BLaER1 treated with 17β-estradiol and CSF1 and Interleukin-3, amounts not matched to agents 10 nM and 100 nM (cell line): ENCODE measurements around the gene CD177.

Experiments
- H3K27ac ChIP-seq, 11 experiments: shearing (Covaris generic); formaldehyde crosslinking; 2 replicates each; pipeline ENCODE4 v1.8.1; 2022
- H3K27me3 ChIP-seq, 11 experiments: shearing (Covaris generic); formaldehyde crosslinking; 2 replicates each; pipeline ENCODE4 v1.8.1; 2022
- H3K36me3 ChIP-seq, 11 experiments: shearing (Covaris generic); formaldehyde crosslinking; 2 replicates each; pipeline ENCODE4 v1.8.1; 2022
- H3K4me1 ChIP-seq, 10 experiments: shearing (Covaris generic); formaldehyde crosslinking; 2 replicates each; pipeline ENCODE4 v1.8.1; 2022
- H3K4me2 ChIP-seq, 11 experiments: shearing (Covaris generic); formaldehyde crosslinking; 2 replicates each; pipeline ENCODE4 v1.8.1; 2022
- H3K4me3 ChIP-seq, 10 experiments: shearing (Covaris generic); formaldehyde crosslinking; 2 replicates each; pipeline ENCODE4 v1.8.1; 2022
- H3K9ac ChIP-seq, 11 experiments: shearing (Covaris generic); formaldehyde crosslinking; 2 replicates each; pipeline ENCODE4 v1.8.1; 2022
- H3K9me3 ChIP-seq, 11 experiments: shearing (Covaris generic); formaldehyde crosslinking; replicated peaks in 1 of 11; 2 replicates each; pipeline ENCODE4 v1.8.1; 2022
- H4K20me1 ChIP-seq, 11 experiments: shearing (Covaris generic); formaldehyde crosslinking; 2 replicates each; pipeline ENCODE4 v1.8.1; 2022
- Cebpa-rat ChIP-seq, 11 experiments: shearing (Covaris generic); IDR thresholded peaks; 2 replicates each; pipeline ENCODE4 v1.8.1; 2022

The CD177 gene, protein sequence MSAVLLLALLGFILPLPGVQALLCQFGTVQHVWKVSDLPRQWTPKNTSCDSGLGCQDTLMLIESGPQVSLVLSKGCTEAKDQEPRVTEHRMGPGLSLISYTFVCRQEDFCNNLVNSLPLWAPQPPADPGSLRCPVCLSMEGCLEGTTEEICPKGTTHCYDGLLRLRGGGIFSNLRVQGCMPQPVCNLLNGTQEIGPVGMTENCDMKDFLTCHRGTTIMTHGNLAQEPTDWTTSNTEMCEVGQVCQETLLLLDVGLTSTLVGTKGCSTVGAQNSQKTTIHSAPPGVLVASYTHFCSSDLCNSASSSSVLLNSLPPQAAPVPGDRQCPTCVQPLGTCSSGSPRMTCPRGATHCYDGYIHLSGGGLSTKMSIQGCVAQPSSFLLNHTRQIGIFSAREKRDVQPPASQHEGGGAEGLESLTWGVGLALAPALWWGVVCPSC

DNA sequence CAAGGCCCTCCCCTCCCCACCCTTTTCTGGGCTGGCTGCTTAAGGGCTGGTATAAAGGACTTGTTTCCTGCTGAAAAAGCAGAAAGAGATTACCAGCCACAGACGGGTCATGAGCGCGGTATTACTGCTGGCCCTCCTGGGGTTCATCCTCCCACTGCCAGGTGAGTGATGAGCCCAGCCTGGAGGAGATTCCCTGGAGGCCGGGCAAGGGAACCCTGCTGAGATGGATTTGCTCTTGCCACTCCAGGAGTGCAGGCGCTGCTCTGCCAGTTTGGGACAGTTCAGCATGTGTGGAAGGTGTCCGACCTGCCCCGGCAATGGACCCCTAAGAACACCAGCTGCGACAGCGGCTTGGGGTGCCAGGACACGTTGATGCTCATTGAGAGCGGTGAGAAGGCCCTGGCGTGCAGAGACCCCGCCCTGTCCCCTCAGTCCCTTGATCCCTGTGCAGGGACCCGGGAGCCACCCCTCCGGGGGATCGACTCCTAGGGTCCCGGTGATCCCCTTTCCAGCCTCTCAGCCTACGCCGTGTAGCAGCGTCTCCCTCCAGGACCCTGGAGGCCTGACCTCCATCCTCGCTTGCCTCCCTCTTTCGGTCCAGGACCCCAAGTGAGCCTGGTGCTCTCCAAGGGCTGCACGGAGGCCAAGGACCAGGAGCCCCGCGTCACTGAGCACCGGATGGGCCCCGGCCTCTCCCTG, at the start of gene CD177:
Gene CD177 (plus strand): TSS at position 81 of the 699 bp plus-strand sequence. CDS start 29 bp downstream, at position 110.
- H3K9me3 ChIP-seq = no peaks in the 10 kb centered on the region
- H3K9ac ChIP-seq = no peak within 1 kb of the TSS
- peaks cover 0 to 10% (median 0%) of the 10 kb centered on the region in 10 experiments; a peak in 5 of 20 replicates for H3K4me1 ChIP-seq
- no peak within 1 kb of the TSS for H3K4me2 ChIP-seq
- no peaks in the 10 kb centered on the region for H3K36me3 ChIP-seq
- no peak within 1 kb of the TSS for H3K4me3 ChIP-seq
- no peaks in the 10 kb centered on the region for H4K20me1 ChIP-seq
- H3K27ac ChIP-seq = no peak within 1 kb of the TSS
- no peak for TF ChIP-seq Cebpa-rat (IDR thresholded peaks at IDR 0.05)
- H3K27me3 ChIP-seq = no peaks in the 10 kb centered on the region

DNA sequence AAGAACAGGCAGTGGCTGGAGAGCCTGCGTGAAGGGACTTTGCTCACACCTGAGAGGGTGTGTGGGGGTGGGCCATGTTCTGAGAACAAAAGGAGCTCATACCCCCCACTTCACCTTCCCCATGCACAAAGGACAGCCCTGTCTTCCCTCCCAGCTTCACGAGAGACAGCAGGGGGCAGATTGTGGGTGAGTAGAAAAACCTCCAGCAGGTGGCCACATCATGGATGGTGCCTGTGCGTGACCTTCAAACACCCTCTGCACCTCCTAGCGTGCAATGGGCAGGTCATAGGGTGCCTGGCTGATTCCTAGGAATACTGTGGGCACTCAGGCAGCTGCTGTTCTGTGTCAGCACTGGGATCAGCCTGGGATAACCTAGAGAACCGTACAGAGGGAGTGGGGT, 47.8 kb upstream of the CD177 start:
- no peak overlapping the region for H3K4me3 ChIP-seq
- H3K4me1 ChIP-seq = peaks cover 0 to 28% (median 17%) of the 10 kb centered on the region in 10 experiments; a peak in 12 of 20 replicates
- TF ChIP-seq Cebpa-rat (IDR thresholded peaks at IDR 0.05) = no peak
- H3K9ac ChIP-seq = no peak overlapping the region
- H3K36me3 ChIP-seq = no peaks in the 10 kb centered on the region
- no peaks in the 10 kb centered on the region for H3K27me3 ChIP-seq
- peak overlapping the region in 3 of 11 experiments; percentile 8 to 32 (median 13); a peak in 2 of 22 replicates for H3K4me2 ChIP-seq
- H3K9me3 ChIP-seq = peaks cover 0 to 15% (median 0%) of the 10 kb centered on the region in 11 experiments; a peak in 6 of 22 replicates
- no peaks in the 10 kb centered on the region for H4K20me1 ChIP-seq
- H3K27ac ChIP-seq = no peak overlapping the region

DNA sequence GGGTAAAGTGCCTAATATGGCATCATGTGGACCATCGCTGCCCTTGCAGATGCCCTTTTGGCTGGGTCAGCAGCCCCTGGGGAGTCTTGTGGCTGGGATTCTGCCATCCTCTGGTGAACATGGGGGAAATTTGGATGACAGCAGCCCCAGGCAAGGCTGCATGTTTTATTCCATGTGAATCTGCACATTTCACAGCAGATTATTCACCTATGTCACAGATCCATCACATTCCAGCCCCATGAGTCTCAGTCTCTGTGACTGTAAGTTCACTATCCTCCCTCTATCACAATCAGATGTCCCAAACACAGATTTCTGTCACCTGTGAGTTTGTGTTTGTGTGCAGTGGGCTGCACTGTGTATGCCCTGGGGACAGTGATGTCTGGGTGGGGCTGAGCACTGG, 47.4 kb upstream of the CD177 start:
- no peak for TF ChIP-seq Cebpa-rat (IDR thresholded peaks at IDR 0.05)
- Histone ChIP-seq H3K36me3 (no peaks in the 10 kb centered on the region), H3K4me3 (no peak overlapping the region), H3K27me3 (no peaks in the 10 kb centered on the region), H3K4me1 (peaks cover 0 to 28% (median 17%) of the 10 kb centered on the region in 10 experiments; a peak in 12 of 20 replicates), H4K20me1 (no peaks in the 10 kb centered on the region), H3K4me2 (peak overlapping the region in 6 of 11 experiments; percentile 8 to 32 (median 17); a peak in 9 of 22 replicates), H3K9ac (no peak overlapping the region), H3K9me3 (peaks cover 0 to 15% (median 0%) of the 10 kb centered on the region in 11 experiments; a peak in 6 of 22 replicates), H3K27ac (no peak overlapping the region)

DNA sequence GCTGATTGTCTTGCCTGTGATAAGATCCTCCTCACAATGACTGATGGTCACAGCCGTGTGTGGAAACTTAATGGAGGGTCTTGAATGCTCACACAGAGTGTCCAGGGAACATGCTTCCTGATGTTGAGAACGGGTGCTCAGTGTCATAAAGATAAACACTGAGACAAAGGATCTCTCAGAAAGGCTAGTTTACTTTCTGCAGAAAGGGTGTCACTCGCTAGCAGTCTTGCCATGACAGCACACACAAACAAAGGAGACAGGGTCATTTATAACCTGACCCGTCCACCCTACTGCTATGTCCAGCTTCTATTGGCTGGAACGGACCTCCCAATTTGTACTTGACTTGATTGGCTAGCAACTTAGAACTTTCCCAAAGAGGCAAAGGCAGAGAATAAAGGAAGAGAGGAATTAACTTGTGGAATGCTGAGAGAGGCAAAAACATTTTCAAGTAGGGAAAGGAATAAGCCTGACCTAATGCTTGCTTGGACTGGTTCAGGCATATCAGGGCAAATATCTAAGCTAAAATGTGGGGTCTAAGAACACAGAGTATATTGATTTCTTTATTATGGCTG, 45.2 kb upstream of the CD177 start:
- Histone ChIP-seq H3K4me2 (no peak overlapping the region), H4K20me1 (no peaks in the 10 kb centered on the region), H3K9ac (no peak overlapping the region), H3K27ac (no peak overlapping the region), H3K36me3 (no peaks in the 10 kb centered on the region), H3K4me1 (peaks cover 0 to 28% (median 17%) of the 10 kb centered on the region in 10 experiments; a peak in 12 of 20 replicates), H3K4me3 (no peak overlapping the region), H3K27me3 (no peaks in the 10 kb centered on the region), H3K9me3 (peaks cover 0 to 15% (median 0%) of the 10 kb centered on the region in 11 experiments; a peak in 6 of 22 replicates)
- TF ChIP-seq Cebpa-rat (IDR thresholded peaks at IDR 0.05) = no peak

DNA sequence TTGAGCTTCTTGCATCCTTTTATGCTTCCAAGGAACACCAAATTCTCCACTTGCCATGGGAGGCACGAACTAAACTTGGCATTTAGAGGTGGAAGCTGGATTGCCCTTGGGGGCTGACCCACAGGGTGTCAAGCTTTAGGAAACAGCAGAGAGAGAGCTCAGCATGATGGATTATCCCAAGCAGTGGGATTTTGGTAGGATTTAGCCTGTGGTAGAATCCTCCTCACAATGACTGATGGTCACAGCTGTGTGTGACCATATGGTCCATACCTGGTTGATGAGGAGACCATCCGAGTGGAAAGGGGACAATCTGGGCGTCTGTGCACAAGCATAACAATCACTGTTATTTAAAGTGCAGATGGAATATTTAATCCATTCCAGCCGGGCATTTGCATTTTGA, 44.0 kb upstream of the CD177 start:
- peaks cover 0 to 20% (median 0%) of the 10 kb centered on the region in 11 experiments; a peak in 7 of 22 replicates for H3K9me3 ChIP-seq
- no peaks in the 10 kb centered on the region for H3K27me3 ChIP-seq
- H3K9ac ChIP-seq = no peak overlapping the region
- H3K4me1 ChIP-seq = peaks cover 0 to 24% (median 14%) of the 10 kb centered on the region in 10 experiments; a peak in 12 of 20 replicates
- H3K36me3 ChIP-seq = no peaks in the 10 kb centered on the region
- TF ChIP-seq Cebpa-rat (IDR thresholded peaks at IDR 0.05) = no peak
- no peaks in the 10 kb centered on the region for H4K20me1 ChIP-seq
- no peak overlapping the region for H3K4me3 ChIP-seq
- no peak overlapping the region for H3K27ac ChIP-seq
- H3K4me2 ChIP-seq = no peak overlapping the region

DNA sequence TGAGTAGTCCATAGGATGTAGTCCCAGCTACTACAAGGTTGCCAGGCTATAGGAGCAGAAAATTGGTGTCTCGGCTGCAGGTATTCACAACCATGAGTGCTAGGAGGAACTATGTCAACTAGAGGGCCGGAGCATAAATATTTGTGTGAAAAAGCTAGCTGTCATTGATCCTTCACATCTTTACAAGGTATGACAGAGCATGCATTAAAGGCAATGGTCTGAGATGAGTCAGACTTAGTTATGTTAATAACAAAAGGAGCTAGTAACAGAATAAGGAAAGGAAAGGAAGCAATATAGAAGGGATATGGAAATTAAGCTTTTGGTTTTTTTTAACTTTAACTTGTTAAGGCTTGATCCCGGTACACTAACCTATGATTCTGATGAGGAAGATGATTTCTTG, 43.3 kb upstream of the CD177 start:
- TF ChIP-seq Cebpa-rat (IDR thresholded peaks at IDR 0.05) = no peak
- Histone ChIP-seq H4K20me1 (no peaks in the 10 kb centered on the region), H3K36me3 (no peaks in the 10 kb centered on the region), H3K4me2 (no peak overlapping the region), H3K4me1 (peaks cover 0 to 17% (median 9%) of the 10 kb centered on the region in 10 experiments; a peak in 12 of 20 replicates), H3K27ac (no peak overlapping the region), H3K9ac (no peak overlapping the region), H3K4me3 (no peak overlapping the region), H3K27me3 (no peaks in the 10 kb centered on the region), H3K9me3 (peaks cover 0 to 25% (median 0%) of the 10 kb centered on the region in 11 experiments; a peak in 8 of 22 replicates)

DNA sequence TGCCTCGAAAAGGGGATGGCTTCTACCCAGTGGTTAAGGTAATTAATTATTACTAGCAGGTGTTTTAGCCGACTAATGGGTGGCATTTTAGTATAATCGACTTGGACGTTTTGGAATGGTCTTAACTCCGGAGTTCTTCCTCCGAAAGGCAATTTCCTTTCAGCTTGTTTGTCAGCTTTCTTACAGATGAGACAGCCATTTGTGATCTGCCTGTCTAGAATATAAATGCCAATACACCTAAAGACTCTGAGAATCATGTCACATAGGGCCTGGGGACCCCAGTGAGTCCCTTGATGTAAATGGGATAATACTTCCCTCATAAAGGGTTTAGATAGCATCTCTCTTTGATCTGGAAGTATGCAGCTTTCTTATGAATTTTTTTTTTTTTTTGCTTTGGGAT, 42.2 kb upstream of the CD177 start:
- H3K4me3 ChIP-seq = no peak overlapping the region
- no peak overlapping the region for H3K9ac ChIP-seq
- H3K9me3 ChIP-seq = peaks cover 0 to 34% (median under 1%) of the 10 kb centered on the region in 11 experiments; a peak in 10 of 22 replicates
- H4K20me1 ChIP-seq = no peaks in the 10 kb centered on the region
- peaks cover 0 to 9% (median 4%) of the 10 kb centered on the region in 10 experiments; a peak in 12 of 20 replicates for H3K4me1 ChIP-seq
- no peaks in the 10 kb centered on the region for H3K27me3 ChIP-seq
- TF ChIP-seq Cebpa-rat (IDR thresholded peaks at IDR 0.05) = no peak
- no peaks in the 10 kb centered on the region for H3K36me3 ChIP-seq
- H3K4me2 ChIP-seq = no peak overlapping the region
- H3K27ac ChIP-seq = no peak overlapping the region

DNA sequence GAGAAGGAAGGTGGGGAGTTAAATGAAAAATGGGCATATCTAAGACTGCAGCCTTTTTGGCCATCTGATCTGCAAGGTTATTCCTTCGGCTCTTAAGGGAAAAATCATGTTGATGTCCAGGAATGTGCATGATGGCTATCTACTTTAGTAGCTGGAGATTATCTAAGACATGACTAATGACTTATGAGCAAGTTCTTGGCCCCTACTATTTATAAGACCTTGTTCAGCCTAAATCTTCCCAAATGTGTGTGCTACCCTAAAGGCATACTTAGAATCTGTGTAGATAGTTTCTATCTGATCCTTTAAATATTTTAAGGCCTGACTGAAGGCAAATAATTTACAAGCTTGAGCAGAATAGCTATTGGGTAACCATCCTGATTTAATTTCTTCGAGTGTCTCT, 41.8 kb upstream of the CD177 start:
- H3K4me2 ChIP-seq = no peak overlapping the region
- H4K20me1 ChIP-seq = no peaks in the 10 kb centered on the region
- no peak overlapping the region for H3K9ac ChIP-seq
- no peak for TF ChIP-seq Cebpa-rat (IDR thresholded peaks at IDR 0.05)
- peaks cover under 1 to 39% (median 5%) of the 10 kb centered on the region in 11 experiments; a peak in 16 of 22 replicates for H3K9me3 ChIP-seq
- no peaks in the 10 kb centered on the region for H3K27me3 ChIP-seq
- H3K4me3 ChIP-seq = no peak overlapping the region
- H3K36me3 ChIP-seq = no peaks in the 10 kb centered on the region
- H3K27ac ChIP-seq = no peak overlapping the region
- peaks cover 0 to 5% (median under 1%) of the 10 kb centered on the region in 10 experiments; a peak in 6 of 20 replicates for H3K4me1 ChIP-seq
